Breast epithelium (tissue), 4 donors: ENCODE results near the gene ENPP6. TPM values are rescaled to one million over a fixed set of nuclear protein-coding genes. Genes with fewer than 3 reads are reported as not detected.

Source experiments
- DNase-seq, 2 donors: peaks; one replicate each; pipeline ENCODE4 v3.0.0-alpha.2; 2019; ENCODE audit warnings: low spot score in 2 of 2
- H3K27ac ChIP-seq, 2 donors: fragments of 200-600 bp; sonication (generic) in 1 of 2; one replicate each; pipeline ENCODE4 v1.5.1; 2016 to 2019; ENCODE audit warnings: mild to moderate bottlenecking in 1 of 2
- H3K27me3 ChIP-seq, 2 donors: fragments of 200-600 bp; sonication (generic) in 1 of 2; one replicate each; pipeline versions ENCODE4 v1.5.1 to v1.6.0; 2017 to 2019; ENCODE audit warnings: control low read depth in 1 of 2, mild to moderate bottlenecking in 1 of 2
- H3K36me3 ChIP-seq: fragments of 200-600 bp; one replicate; pipeline ENCODE4 v1.5.1; 2019
- H3K4me1 ChIP-seq, 2 donors: fragments of 200-600 bp; sonication (generic); one replicate each; pipeline ENCODE4 v1.5.1; 2016 to 2019; ENCODE audit warnings: control low read depth in 1 of 2
- H3K4me3 ChIP-seq, 3 donors: fragments of 200-600 bp; sonication (generic); 1 replicate in 2 of 3; 2 replicates in 1 of 3; pipeline ENCODE4 v1.5.1; 2016 to 2019; ENCODE audit warnings: mild to moderate bottlenecking in 3 of 3, moderate library complexity in 2 of 3
- H3K9me3 ChIP-seq, 2 donors: fragments of 200-600 bp; sonication (generic) in 1 of 2; one replicate each; pipeline ENCODE4 v1.5.1; 2016 to 2019; ENCODE audit warnings: control low read depth in 1 of 2
- POLR2A ChIP-seq: fragments of 450-650 bp; IDR thresholded peaks from one replicate; pipeline ENCODE4 v1.6.1; 2016; ENCODE audit warnings: antibody characterized with exemption, mild to moderate bottlenecking, moderate library complexity
- POLR2AphosphoS5 ChIP-seq, 3 donors: sonication (generic); formaldehyde crosslinking; IDR thresholded peaks; one replicate each; pipeline ENCODE4 v1.6.1; 2017; ENCODE audit warnings: antibody characterized with exemption in 3 of 3
- intact Hi-C: fragments of 100-400 bp; cut with DNase I; formaldehyde crosslinking; loops from one replicate; pipeline ENCODE4 v1.15.1; 2023; ENCODE audit warnings: low total_unique reads
- total RNA-seq, 3 donors: library from RNA; depleted of rRNA; stranded (reverse); fragments of >200 nt; gene quantifications; one replicate each; pipeline ENCODE4 v1.1.0, GENCODE V29; 2016
- TF ChIP-seq, protein P1 (sequence below), 3 donors: fragments of 450-650 bp; IDR thresholded peaks; one replicate each; pipeline ENCODE4 v1.5.1; 2016 to 2017; ENCODE audit warnings: antibody characterized with exemption in 3 of 3, mild to moderate bottlenecking in 3 of 3, moderate library complexity in 3 of 3

ENPP6 gene
- total RNA-seq, 3 donors from 2014 or later = 0.16 to 0.59 (median 0.33) TPM

GRCh38 chr4:184192933-184193332 lies 24.7 kb downstream of the ENPP6 start:
- Histone ChIP-seq H3K36me3 (no peaks in the 10 kb centered on the region), H3K4me1 (no peaks in the 10 kb centered on the region), H3K9me3 (no peaks in the 10 kb centered on the region), H3K27me3 (no peaks in the 10 kb centered on the region), H3K4me3 (no peak overlapping the region), H3K27ac (no peak overlapping the region)
- TF ChIP-seq POLR2A (no peak), POLR2AphosphoS5 (IDR thresholded peaks at IDR 0.05) (no peak)
- TF ChIP-seq, protein P1, sequence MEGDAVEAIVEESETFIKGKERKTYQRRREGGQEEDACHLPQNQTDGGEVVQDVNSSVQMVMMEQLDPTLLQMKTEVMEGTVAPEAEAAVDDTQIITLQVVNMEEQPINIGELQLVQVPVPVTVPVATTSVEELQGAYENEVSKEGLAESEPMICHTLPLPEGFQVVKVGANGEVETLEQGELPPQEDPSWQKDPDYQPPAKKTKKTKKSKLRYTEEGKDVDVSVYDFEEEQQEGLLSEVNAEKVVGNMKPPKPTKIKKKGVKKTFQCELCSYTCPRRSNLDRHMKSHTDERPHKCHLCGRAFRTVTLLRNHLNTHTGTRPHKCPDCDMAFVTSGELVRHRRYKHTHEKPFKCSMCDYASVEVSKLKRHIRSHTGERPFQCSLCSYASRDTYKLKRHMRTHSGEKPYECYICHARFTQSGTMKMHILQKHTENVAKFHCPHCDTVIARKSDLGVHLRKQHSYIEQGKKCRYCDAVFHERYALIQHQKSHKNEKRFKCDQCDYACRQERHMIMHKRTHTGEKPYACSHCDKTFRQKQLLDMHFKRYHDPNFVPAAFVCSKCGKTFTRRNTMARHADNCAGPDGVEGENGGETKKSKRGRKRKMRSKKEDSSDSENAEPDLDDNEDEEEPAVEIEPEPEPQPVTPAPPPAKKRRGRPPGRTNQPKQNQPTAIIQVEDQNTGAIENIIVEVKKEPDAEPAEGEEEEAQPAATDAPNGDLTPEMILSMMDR (IDR thresholded peaks at IDR 0.05) = no peak
- no peak for DNase-seq
- intact Hi-C loops = no loop called here

- DNase-seq = no peak
- TF ChIP-seq, protein P1 (IDR thresholded peaks at IDR 0.05) = no peak
- TF ChIP-seq POLR2AphosphoS5 (IDR thresholded peaks at IDR 0.05) = no peak
- TF ChIP-seq POLR2A = no peak
- Histone ChIP-seq H3K4me1 (no peaks in the 10 kb centered on the region), H3K27ac (no peak overlapping the region), H3K9me3 (no peaks in the 10 kb centered on the region), H3K36me3 (no peaks in the 10 kb centered on the region), H3K27me3 (no peaks in the 10 kb centered on the region), H3K4me3 (no peak overlapping the region)
- intact Hi-C loops = no loop called here
These were observed 26.4 kb downstream of the ENPP6 start for GRCh38 chr4:184191267-184191666.

- no peak for DNase-seq
- no peak overlapping the region for H3K27ac ChIP-seq
- no peaks in the 10 kb centered on the region for H3K9me3 ChIP-seq
- no peaks in the 10 kb centered on the region for H3K27me3 ChIP-seq
- TF ChIP-seq POLR2A = no peak
- TF ChIP-seq POLR2AphosphoS5 (IDR thresholded peaks at IDR 0.05) = no peak
- TF ChIP-seq, protein P1 (IDR thresholded peaks at IDR 0.05) = no peak
- no peaks in the 10 kb centered on the region for H3K4me1 ChIP-seq
- intact Hi-C loops = no loop called here
- H3K36me3 ChIP-seq = no peaks in the 10 kb centered on the region
- no peak overlapping the region for H3K4me3 ChIP-seq
These were observed 27.0 kb downstream of the ENPP6 start for GRCh38 chr4:184190711-184191110.

DNA sequence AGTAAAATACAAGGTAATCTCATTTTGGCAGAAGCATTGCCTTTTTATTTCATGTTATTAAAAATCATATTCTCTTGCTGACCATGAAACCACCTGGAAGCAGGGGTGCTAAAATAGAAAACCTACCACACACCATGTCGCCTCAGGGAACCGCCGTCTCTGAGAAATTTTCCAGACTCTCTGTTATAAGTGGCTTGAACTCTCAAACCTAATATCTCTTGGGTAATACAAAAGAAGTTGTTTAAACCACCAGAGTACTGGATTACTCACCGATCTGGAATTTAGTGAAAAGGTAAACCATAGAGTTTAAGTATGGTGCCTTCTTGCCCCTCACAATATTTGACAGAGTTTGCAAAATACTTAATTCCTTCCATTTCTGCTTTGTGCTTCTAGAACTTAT lies 27.7 kb downstream of the ENPP6 start:
- intact Hi-C loops = no loop called here
- H3K36me3 ChIP-seq = no peaks in the 10 kb centered on the region
- TF ChIP-seq, protein P1 (IDR thresholded peaks at IDR 0.05) = no peak
- TF ChIP-seq POLR2A = no peak
- no peak for TF ChIP-seq POLR2AphosphoS5 (IDR thresholded peaks at IDR 0.05)
- H3K4me1 ChIP-seq = no peaks in the 10 kb centered on the region
- no peaks in the 10 kb centered on the region for H3K9me3 ChIP-seq
- H3K27me3 ChIP-seq = no peaks in the 10 kb centered on the region
- no peak overlapping the region for H3K27ac ChIP-seq
- no peak overlapping the region for H3K4me3 ChIP-seq
- no peak for DNase-seq

GRCh38 chr4:184188443-184189400 lies 29.0 kb downstream of the ENPP6 start:
- H3K4me3 ChIP-seq = no peak overlapping the region
- no peak overlapping the region for H3K27ac ChIP-seq
- no peaks in the 10 kb centered on the region for H3K36me3 ChIP-seq
- intact Hi-C loops = no loop called here
- DNase-seq = no peak
- no peaks in the 10 kb centered on the region for H3K27me3 ChIP-seq
- no peaks in the 10 kb centered on the region for H3K4me1 ChIP-seq
- TF ChIP-seq POLR2A (no peak), POLR2AphosphoS5 (IDR thresholded peaks at IDR 0.05) (no peak)
- TF ChIP-seq, protein P1 (IDR thresholded peaks at IDR 0.05) = no peak
- no peaks in the 10 kb centered on the region for H3K9me3 ChIP-seq
